Liver (tissue), 3 donors: ENCODE measurements around the gene DTWD2.
"Not testable (repeated sequence)": the region's sequence is repeated elsewhere in the genome, so short reads cannot be mapped to it uniquely, and the experiment has no call there.

Source experiments
- CTCF ChIP-seq: fragments of 150-350 bp; IDR thresholded peaks from 2 replicates; pipeline ENCODE4 v1.5.1; 2017; ENCODE audit warnings: improper control_type of control experiment, low read depth, low read length; ENCODE audit not compliant: missing input control
- EGR1 ChIP-seq, 2 donors: IDR thresholded peaks; 2 replicates each; pipeline ENCODE4 v1.6.1; 2016 to 2018; ENCODE audit warnings: antibody characterized with exemption in 2 of 2, low read depth in 2 of 2
- FOXA1 ChIP-seq: IDR thresholded peaks from 2 replicates; pipeline ENCODE4 v1.6.1; 2016; ENCODE audit warnings: antibody characterized with exemption
- GABPA ChIP-seq, 2 donors: IDR thresholded peaks in 1 of 2; conservative IDR thresholded peaks in 1 of 2; 2 replicates each; pipeline ENCODE4 v1.6.1; 2016; ENCODE audit warnings: antibody characterized with exemption in 2 of 2, mild to moderate bottlenecking in 1 of 2, moderate library complexity in 1 of 2
- MAX ChIP-seq: IDR thresholded peaks from 2 replicates; pipeline ENCODE4 v1.6.1; 2016; ENCODE audit warnings: antibody characterized with exemption
- RAD21 ChIP-seq, 2 donors: IDR thresholded peaks; 2 replicates each; pipeline ENCODE4 v1.6.1; 2016; ENCODE audit warnings: antibody characterized with exemption in 2 of 2, mild to moderate bottlenecking in 2 of 2
- REST ChIP-seq: IDR thresholded peaks from 2 replicates; pipeline ENCODE4 v1.6.1; 2016; ENCODE audit warnings: antibody characterized with exemption, mild to moderate bottlenecking
- RXRA ChIP-seq, 2 donors: IDR thresholded peaks; 2 replicates each; pipeline ENCODE4 v1.6.1; 2017 to 2018; ENCODE audit warnings: antibody characterized with exemption in 2 of 2, mild to moderate bottlenecking in 1 of 2
- TAF1 ChIP-seq: conservative IDR thresholded peaks from 2 replicates; pipeline ENCODE4 v1.6.1; 2016; ENCODE audit warnings: antibody characterized with exemption, mild to moderate bottlenecking
- YY1 ChIP-seq: IDR thresholded peaks from 2 replicates; pipeline ENCODE4 v1.6.1; 2016; ENCODE audit warnings: antibody characterized with exemption, mild to moderate bottlenecking
- ZBTB33 ChIP-seq: IDR thresholded peaks from 2 replicates; pipeline ENCODE4 v1.6.1; 2016; ENCODE audit warnings: antibody characterized with exemption
- donor health status: healthy.
- donor health status: healthy.

- not testable (repeated sequence) for TF ChIP-seq REST; RXRA (IDR thresholded peaks at IDR 0.05); YY1; CTCF; RAD21 (IDR thresholded peaks at IDR 0.05); FOXA1; GABPA (IDR thresholded peaks at IDR 0.05 in 1 of 2, conservative IDR thresholded peaks at IDR 0.05 in 1 of 2); EGR1 (IDR thresholded peaks at IDR 0.05; ENCODE audit: low read depth in 2 of 2); MAX; TAF1; ZBTB33
These were observed 23.4 kb downstream of the DTWD2 start for GRCh38 chr5:118964970-118965369.
